ENCODE data around the gene HIF3A.

Gene HIF3A

GRCh38 chr19:46299695-46300094 lies 2.9 kb downstream of the HIF3A start:
- in situ Hi-C loops (cut with MboI; ENCODE audit: low pct_unique_long_range_greater_than_20kb, low sequenced_read_pairs, unreplicated experiment): loop anchor here (25.0 kb wide), 1 partner anchor 188 kb away; the partner anchor contains the start of gene PNMA8B
- TF ChIP-seq CTCF (IDR thresholded peaks at IDR 0.05; ENCODE audit: extremely low read depth, insufficient read depth, missing control alignments): no peak
- DNase-seq (ENCODE audit: low spot score): no peak

GRCh38 chr19:46303322-46303690 lies 6.5 kb downstream of the HIF3A start:
- TF ChIP-seq CTCF (IDR thresholded peaks at IDR 0.05; ENCODE audit: extremely low read depth, insufficient read depth, missing control alignments): no peak
- DNase-seq (ENCODE audit: low spot score): no peak
- in situ Hi-C loops (cut with MboI; ENCODE audit: low pct_unique_long_range_greater_than_20kb, low sequenced_read_pairs, unreplicated experiment): no loop called here

GRCh38 chr19:46303691-46304397 lies 7.0 kb downstream of the HIF3A start:
- no peak for DNase-seq (ENCODE audit: low spot score)
- no peak for TF ChIP-seq CTCF (IDR thresholded peaks at IDR 0.05; ENCODE audit: extremely low read depth, insufficient read depth, missing control alignments)
- in situ Hi-C loops (cut with MboI; ENCODE audit: low pct_unique_long_range_greater_than_20kb, low sequenced_read_pairs, unreplicated experiment): no loop called here

GRCh38 chr19:46306501-46306900 lies 9.7 kb downstream of the HIF3A start:
- no peak for DNase-seq (ENCODE audit: low spot score)
- no peak for TF ChIP-seq CTCF (IDR thresholded peaks at IDR 0.05; ENCODE audit: extremely low read depth, insufficient read depth, missing control alignments)
- in situ Hi-C loops (cut with MboI; ENCODE audit: low pct_unique_long_range_greater_than_20kb, low sequenced_read_pairs, unreplicated experiment): no loop called here

GRCh38 chr19:46308510-46308909 lies 11.7 kb downstream of the HIF3A start:
- DNase-seq (ENCODE audit: low spot score): no peak
- in situ Hi-C loops (cut with MboI; ENCODE audit: low pct_unique_long_range_greater_than_20kb, low sequenced_read_pairs, unreplicated experiment): no loop called here
- TF ChIP-seq CTCF (IDR thresholded peaks at IDR 0.05; ENCODE audit: extremely low read depth, insufficient read depth, missing control alignments): no peak

- in situ Hi-C loops (cut with MboI; ENCODE audit: low pct_unique_long_range_greater_than_20kb, low sequenced_read_pairs, unreplicated experiment): no loop called here
- DNase-seq (ENCODE audit: low spot score): no peak
- no peak for TF ChIP-seq CTCF (IDR thresholded peaks at IDR 0.05; ENCODE audit: extremely low read depth, insufficient read depth, missing control alignments)
These were observed 12.2 kb downstream of the HIF3A start for GRCh38 chr19:46309056-46309455.

All from GM13977 (cell line).